Neural progenitor cell (in vitro differentiated cells): ENCODE results near the gene HCLS1. TPM values are rescaled to one million over a fixed set of nuclear protein-coding genes. Genes with fewer than 3 reads are reported as not detected.
A peak's percentile ranks its signal among the peaks of the same experiment; 100 is the strongest.

ENCODE experiments used
- DNase-seq: peaks from one replicate; pipeline ENCODE4 v3.0.0-alpha.2; 2016; ENCODE audit warnings: low spot score
- H2AFZ ChIP-seq: fragments of 200-600 bp; sonication (generic); replicated peaks from 2 replicates; pipeline ENCODE4 v1.6.1; 2016; ENCODE audit warnings: antibody characterized with exemption
- H3F3A ChIP-seq: fragments of 200-600 bp; sonication (generic); 2 replicates; pipeline ENCODE4 v1.6.1; 2016; ENCODE audit warnings: antibody characterized with exemption, low read depth
- H3K27ac ChIP-seq: fragments of 200-600 bp; sonication (generic); 2 replicates; pipeline ENCODE4 v1.5.1; 2016; ENCODE audit warnings: mild to moderate bottlenecking
- H3K27me3 ChIP-seq: fragments of 200-600 bp; sonication (generic); 2 replicates; pipeline ENCODE4 v1.6.1; 2016; ENCODE audit warnings: mild to moderate bottlenecking, moderate library complexity
- H3K36me3 ChIP-seq: fragments of 200-600 bp; sonication (generic); 2 replicates; pipeline ENCODE4 v1.5.1; 2016
- H3K4me1 ChIP-seq: fragments of 200-600 bp; sonication (generic); 2 replicates; pipeline ENCODE4 v1.6.1; 2016; ENCODE audit warnings: mixed run types
- H3K4me2 ChIP-seq: fragments of 200-600 bp; sonication (generic); 2 replicates; pipeline ENCODE4 v1.6.1; 2016
- H3K4me3 ChIP-seq: fragments of 200-600 bp; sonication (generic); 2 replicates; pipeline ENCODE4 v1.5.1; 2016
- H3K79me2 ChIP-seq: fragments of 200-600 bp; sonication (generic); 2 replicates; pipeline ENCODE4 v1.6.1; 2016; ENCODE audit warnings: low read depth
- H3K9ac ChIP-seq: fragments of 200-600 bp; sonication (generic); 2 replicates; pipeline ENCODE4 v1.6.1; 2016
- H3K9me3 ChIP-seq: fragments of 200-600 bp; sonication (generic); 2 replicates; pipeline ENCODE4 v1.5.1; 2016; ENCODE audit warnings: low read depth
- H4K20me1 ChIP-seq: fragments of 200-600 bp; sonication (generic); 2 replicates; pipeline ENCODE4 v1.6.1; 2016; ENCODE audit warnings: low read depth
- H3K27ac Mint-ChIP-seq: 3 replicates; pipeline ENCODE4 v1.8.0; 2021; ENCODE audit warnings: mixed read lengths
- H3K27me3 Mint-ChIP-seq: 2 replicates; pipeline ENCODE4 v1.8.0; 2022; ENCODE audit warnings: low read depth, mild to moderate bottlenecking, inconsistent platforms, moderate library complexity, mixed read lengths; ENCODE audit not compliant: insufficient read depth
- H3K36me3 Mint-ChIP-seq: 3 replicates; pipeline ENCODE4 v1.8.0; 2021; ENCODE audit warnings: mixed read lengths
- H3K4me1 Mint-ChIP-seq: 3 replicates; pipeline ENCODE4 v1.8.0; 2021; ENCODE audit warnings: mixed read lengths
- H3K4me3 Mint-ChIP-seq: 3 replicates; pipeline ENCODE4 v1.8.0; 2021; ENCODE audit warnings: mild to moderate bottlenecking, moderate library complexity, mixed read lengths
- H3K9me3 Mint-ChIP-seq: 3 replicates; pipeline ENCODE4 v1.8.0; 2020; ENCODE audit warnings: mixed read lengths
- CTCF ChIP-seq: fragments of 200-600 bp; sonication (generic); IDR thresholded peaks from 2 replicates; pipeline ENCODE4 v1.5.1; 2017; ENCODE audit warnings: antibody characterized with exemption, mild to moderate bottlenecking
- EZH2 ChIP-seq: fragments of 200-600 bp; sonication (generic); IDR thresholded peaks from 2 replicates; pipeline ENCODE4 v1.6.1; 2017; ENCODE audit warnings: antibody characterized with exemption, mild to moderate bottlenecking, moderate library complexity
- EZH2phosphoT487 ChIP-seq: fragments of 200-600 bp; sonication (generic); IDR thresholded peaks from 2 replicates; pipeline ENCODE4 v1.6.1; 2017; ENCODE audit warnings: antibody characterized with exemption
- total RNA-seq: library from RNA; depleted of rRNA; stranded (reverse); fragments of >200 nt; gene quantifications from 2 replicates; pipeline ENCODE4 v1.2.3, GENCODE V29; 2015; ENCODE audit warnings: low replicate concordance

Gene HCLS1
- total RNA-seq, 1 donor from 2014 or later: not detected

GRCh38 chr3:121645054-121645453, 15.6 kb downstream of the HCLS1 start:
- TF ChIP-seq EZH2: no peak

GRCh38 chr3:121642601-121643314, 17.9 kb downstream of the HCLS1 start:
- Mint-ChIP-seq H3K4me1 (no peaks in the 10 kb centered on the region), H3K36me3 (no peaks in the 10 kb centered on the region), H3K27me3 (no peaks in the 10 kb centered on the region), H3K27ac (no peak overlapping the region), H3K4me3 (no peak overlapping the region), H3K9me3 (no peaks in the 10 kb centered on the region)
- H3K4me3 ChIP-seq: no peak overlapping the region
- no peak overlapping the region for H3K4me2 ChIP-seq
- H3K9me3 ChIP-seq: no peaks in the 10 kb centered on the region
- no peak for TF ChIP-seq EZH2
- peak overlapping the region; percentile 57 for H2AFZ ChIP-seq
- no peaks in the 10 kb centered on the region for H3F3A ChIP-seq
- no peaks in the 10 kb centered on the region for H3K36me3 ChIP-seq
- no peaks in the 10 kb centered on the region for H4K20me1 ChIP-seq
- no peaks in the 10 kb centered on the region for H3K79me2 ChIP-seq
- H3K4me1 ChIP-seq: no peaks in the 10 kb centered on the region
- DNase-seq: no peak
- no peaks in the 10 kb centered on the region for H3K27me3 ChIP-seq
- H3K9ac ChIP-seq: no peak overlapping the region
- H3K27ac ChIP-seq: no peak overlapping the region

More at GRCh38 chr3:121645054-121645453, 15.6 kb downstream of the HCLS1 start:
- no peak overlapping the region for H3K4me3 ChIP-seq
- H3K79me2 ChIP-seq: no peaks in the 10 kb centered on the region
- Mint-ChIP-seq H3K9me3 (no peaks in the 10 kb centered on the region), H3K36me3 (no peaks in the 10 kb centered on the region), H3K27ac (no peak overlapping the region), H3K27me3 (no peaks in the 10 kb centered on the region), H3K4me3 (no peak overlapping the region), H3K4me1 (no peaks in the 10 kb centered on the region)
- H4K20me1 ChIP-seq: no peaks in the 10 kb centered on the region
- no peaks in the 10 kb centered on the region for H3K27me3 ChIP-seq
- no peaks in the 10 kb centered on the region for H3F3A ChIP-seq
- H3K4me2 ChIP-seq: no peak overlapping the region
- no peaks in the 10 kb centered on the region for H3K9me3 ChIP-seq
- no peak overlapping the region for H3K9ac ChIP-seq
- H3K4me1 ChIP-seq: no peaks in the 10 kb centered on the region
- no peak for DNase-seq
- H3K36me3 ChIP-seq: no peaks in the 10 kb centered on the region
- H2AFZ ChIP-seq: no peak overlapping the region
- no peak overlapping the region for H3K27ac ChIP-seq

GRCh38 chr3:121641127-121641526, 19.6 kb downstream of the HCLS1 start:
- Histone ChIP-seq H3K27ac (no peak overlapping the region), H3K9me3 (no peaks in the 10 kb centered on the region), H3K4me2 (no peak overlapping the region), H3K27me3 (no peaks in the 10 kb centered on the region), H3K9ac (no peak overlapping the region), H3K4me1 (no peaks in the 10 kb centered on the region), H3K4me3 (no peak overlapping the region), H3F3A (no peaks in the 10 kb centered on the region), H3K79me2 (no peaks in the 10 kb centered on the region), H3K36me3 (no peaks in the 10 kb centered on the region), H2AFZ (no peak overlapping the region), H4K20me1 (no peaks in the 10 kb centered on the region)
- no peaks in the 10 kb centered on the region for H3K27me3 Mint-ChIP-seq
- no peak overlapping the region for H3K4me3 Mint-ChIP-seq
- no peaks in the 10 kb centered on the region for H3K36me3 Mint-ChIP-seq
- no peak for DNase-seq
- no peaks in the 10 kb centered on the region for H3K4me1 Mint-ChIP-seq
- H3K9me3 Mint-ChIP-seq: no peaks in the 10 kb centered on the region
- TF ChIP-seq EZH2 (no peak), EZH2phosphoT487 (no peak), CTCF (no peak)
- H3K27ac Mint-ChIP-seq: no peak overlapping the region

GRCh38 chr3:121637922-121638321, 22.8 kb downstream of the HCLS1 start:
- no peak for DNase-seq
- peaks cover 4% of the 10 kb centered on the region for H3K27me3 Mint-ChIP-seq
- H3K27ac Mint-ChIP-seq: no peak overlapping the region
- TF ChIP-seq EZH2phosphoT487 (no peak), CTCF (no peak), EZH2 (no peak)
- H3K79me2 ChIP-seq: no peaks in the 10 kb centered on the region
- H2AFZ ChIP-seq: no peak overlapping the region
- H3K27ac ChIP-seq: no peak overlapping the region
- no peak overlapping the region for H3K4me3 Mint-ChIP-seq
- no peak overlapping the region for H3K4me2 ChIP-seq
- H4K20me1 ChIP-seq: no peaks in the 10 kb centered on the region
- no peaks in the 10 kb centered on the region for H3K27me3 ChIP-seq
- no peaks in the 10 kb centered on the region for H3K36me3 Mint-ChIP-seq
- H3F3A ChIP-seq: no peaks in the 10 kb centered on the region
- H3K4me3 ChIP-seq: no peak overlapping the region
- H3K36me3 ChIP-seq: no peaks in the 10 kb centered on the region
- no peaks in the 10 kb centered on the region for H3K4me1 Mint-ChIP-seq
- no peaks in the 10 kb centered on the region for H3K4me1 ChIP-seq
- H3K9me3 ChIP-seq: no peaks in the 10 kb centered on the region
- H3K9me3 Mint-ChIP-seq: no peaks in the 10 kb centered on the region
- no peak overlapping the region for H3K9ac ChIP-seq
